GM12891 (cell line): ENCODE results near the gene ARHGAP8.

Experiments
- PAX5 ChIP-seq: IDR thresholded peaks from 2 replicates; pipeline ENCODE4 v1.6.1; 2011; ENCODE audit warnings: low read length, moderate library complexity, mild to moderate bottlenecking; ENCODE audit not compliant: insufficient read depth, severe bottlenecking
- TAF1 ChIP-seq: IDR thresholded peaks from 2 replicates; pipeline ENCODE4 v1.6.1; 2011; ENCODE audit warnings: low read depth, low read length, control low read depth

GRCh38 chr22:44871782-44872181 lies 119.4 kb downstream of the ARHGAP8 start:
- TF ChIP-seq TAF1 (no peak), PAX5 (no peak)
